Osteoblast (primary cell): ENCODE data around the gene NCOA1. TPM values are rescaled to one million over a fixed set of nuclear protein-coding genes. Genes with fewer than 3 reads are reported as not detected.
A peak's percentile ranks its signal among the peaks of the same experiment; 100 is the strongest.

ENCODE experiments used
- DNase-seq: peaks from one replicate; pipeline ENCODE4 v3.0.0; 2011; ENCODE audit warnings: low spot score, mixed read lengths; ENCODE audit not compliant: insufficient read length; ENCODE audit errors: missing footprints
- H2AFZ ChIP-seq: 2 replicates; pipeline ENCODE4 v1.6.0; 2011; ENCODE audit warnings: mild to moderate bottlenecking, low read length
- H3K27ac ChIP-seq: 2 replicates; pipeline ENCODE4 v1.5.1; 2011; ENCODE audit warnings: mild to moderate bottlenecking, low read depth, low read length, moderate library complexity
- H3K27me3 ChIP-seq: 2 replicates; pipeline ENCODE4 v1.6.0; 2012; ENCODE audit warnings: mild to moderate bottlenecking, control low read depth, inconsistent platforms, low read length, moderate library complexity; ENCODE audit not compliant: insufficient read depth
- H3K36me3 ChIP-seq: 2 replicates; pipeline ENCODE4 v1.5.1; 2011; ENCODE audit warnings: mild to moderate bottlenecking, low read length, control low read depth, moderate library complexity; ENCODE audit not compliant: insufficient read depth
- H3K4me1 ChIP-seq: 2 replicates; pipeline ENCODE4 v1.5.1; 2011; ENCODE audit warnings: mild to moderate bottlenecking, low read length, control low read depth, moderate library complexity; ENCODE audit not compliant: insufficient read depth
- H3K4me2 ChIP-seq: 2 replicates; pipeline ENCODE4 v1.6.0; 2011; ENCODE audit warnings: mild to moderate bottlenecking, low read length; ENCODE audit not compliant: insufficient read depth
- H3K4me3 ChIP-seq: fragments of 200-600 bp; sonication (generic); 3 replicates; pipeline ENCODE4 v1.5.1; 2012; ENCODE audit warnings: mild to moderate bottlenecking, low read length, inconsistent platforms; ENCODE audit not compliant: insufficient read depth
- H3K79me2 ChIP-seq: 2 replicates; pipeline ENCODE4 v1.6.0; 2012; ENCODE audit warnings: mild to moderate bottlenecking, low read length, control low read depth, inconsistent platforms; ENCODE audit not compliant: insufficient read depth
- H3K9me3 ChIP-seq: 2 replicates; pipeline ENCODE4 v1.5.1; 2011; ENCODE audit warnings: low read depth, low read length, control low read depth
- H4K20me1 ChIP-seq: 2 replicates; pipeline ENCODE4 v1.6.0; 2012; ENCODE audit warnings: mild to moderate bottlenecking, low read length, control low read depth; ENCODE audit not compliant: insufficient read depth
- small RNA-seq: library from RNA; depleted of rRNA; stranded (forward); fragments of <200 nt; gene quantifications from one replicate; pipeline ENCODE3, GENCODE V24; 2012
- total RNA-seq: library from RNA; depleted of rRNA; stranded (reverse); fragments of >200 nt; gene quantifications from 2 replicates; pipeline ENCODE4 v1.2.3, GENCODE V29; 2012
- TF ChIP-seq, protein P1 (sequence below): IDR thresholded peaks from 2 replicates; pipeline ENCODE4 v1.5.1; 2011; ENCODE audit warnings: mild to moderate bottlenecking, low read depth, low read length, moderate library complexity; ENCODE audit errors: extremely low read depth

NCOA1 gene
- total RNA-seq, 1 donor: 23.2 TPM

GRCh38 chr2:24820175-24820513 is 329.1 kb downstream of the NCOA1 start:
- peak; percentile 42 for DNase-seq
- Histone ChIP-seq H3K27ac (no peak overlapping the region), H3K36me3 (peaks cover 53% of the 10 kb centered on the region), H2AFZ (no peak overlapping the region), H3K79me2 (peaks cover 13% of the 10 kb centered on the region), H3K4me1 (peaks cover 22% of the 10 kb centered on the region), H3K9me3 (no peaks in the 10 kb centered on the region), H3K4me3 (no peak overlapping the region), H3K27me3 (no peaks in the 10 kb centered on the region), H4K20me1 (no peaks in the 10 kb centered on the region), H3K4me2 (no peak overlapping the region)
- TF ChIP-seq, protein P1, sequence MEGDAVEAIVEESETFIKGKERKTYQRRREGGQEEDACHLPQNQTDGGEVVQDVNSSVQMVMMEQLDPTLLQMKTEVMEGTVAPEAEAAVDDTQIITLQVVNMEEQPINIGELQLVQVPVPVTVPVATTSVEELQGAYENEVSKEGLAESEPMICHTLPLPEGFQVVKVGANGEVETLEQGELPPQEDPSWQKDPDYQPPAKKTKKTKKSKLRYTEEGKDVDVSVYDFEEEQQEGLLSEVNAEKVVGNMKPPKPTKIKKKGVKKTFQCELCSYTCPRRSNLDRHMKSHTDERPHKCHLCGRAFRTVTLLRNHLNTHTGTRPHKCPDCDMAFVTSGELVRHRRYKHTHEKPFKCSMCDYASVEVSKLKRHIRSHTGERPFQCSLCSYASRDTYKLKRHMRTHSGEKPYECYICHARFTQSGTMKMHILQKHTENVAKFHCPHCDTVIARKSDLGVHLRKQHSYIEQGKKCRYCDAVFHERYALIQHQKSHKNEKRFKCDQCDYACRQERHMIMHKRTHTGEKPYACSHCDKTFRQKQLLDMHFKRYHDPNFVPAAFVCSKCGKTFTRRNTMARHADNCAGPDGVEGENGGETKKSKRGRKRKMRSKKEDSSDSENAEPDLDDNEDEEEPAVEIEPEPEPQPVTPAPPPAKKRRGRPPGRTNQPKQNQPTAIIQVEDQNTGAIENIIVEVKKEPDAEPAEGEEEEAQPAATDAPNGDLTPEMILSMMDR: no peak

Small RNAs within 50 kb of the gene (small RNA-seq; reads per million reads assigned to genes)
- gene RNA5SP88 (not detected), gene RNU6-936P (not detected)

Other genes starting within 250 kb of the NCOA1 start
- gene ITSN2, start 130.7 kb upstream of the NCOA1 start, total RNA-seq: 32.7 and 33.7 TPM in 2 replicates